Vagina (tissue), 2 donors: Measurements from ENCODE around the gene TFPT.

Experiments
- CTCF ChIP-seq, 3 experiments: fragments of 450-650 bp in 2 of 3; fragments of 200-600 bp in 1 of 3; sonication (generic) in 1 of 3; IDR thresholded peaks; one replicate each; pipeline ENCODE4 v1.5.1; 2017 to 2019; ENCODE audit warnings: antibody characterized with exemption in 3 of 3, mild to moderate bottlenecking in 2 of 3, moderate library complexity in 2 of 3
- POLR2A ChIP-seq, 2 donors: fragments of 450-650 bp; IDR thresholded peaks; one replicate each; pipeline ENCODE4 v1.6.1; 2017; ENCODE audit warnings: antibody characterized with exemption in 2 of 2, mild to moderate bottlenecking in 2 of 2, moderate library complexity in 2 of 2

GRCh38 chr19:54121259-54121658, 5.8 kb upstream of the TFPT start:
- TF ChIP-seq POLR2A (IDR thresholded peaks at IDR 0.05) (no peak), CTCF (IDR thresholded peaks at IDR 0.05) (no peak)
